ENCODE measurements around the gene ETS1.

ETS1 gene

DNA sequence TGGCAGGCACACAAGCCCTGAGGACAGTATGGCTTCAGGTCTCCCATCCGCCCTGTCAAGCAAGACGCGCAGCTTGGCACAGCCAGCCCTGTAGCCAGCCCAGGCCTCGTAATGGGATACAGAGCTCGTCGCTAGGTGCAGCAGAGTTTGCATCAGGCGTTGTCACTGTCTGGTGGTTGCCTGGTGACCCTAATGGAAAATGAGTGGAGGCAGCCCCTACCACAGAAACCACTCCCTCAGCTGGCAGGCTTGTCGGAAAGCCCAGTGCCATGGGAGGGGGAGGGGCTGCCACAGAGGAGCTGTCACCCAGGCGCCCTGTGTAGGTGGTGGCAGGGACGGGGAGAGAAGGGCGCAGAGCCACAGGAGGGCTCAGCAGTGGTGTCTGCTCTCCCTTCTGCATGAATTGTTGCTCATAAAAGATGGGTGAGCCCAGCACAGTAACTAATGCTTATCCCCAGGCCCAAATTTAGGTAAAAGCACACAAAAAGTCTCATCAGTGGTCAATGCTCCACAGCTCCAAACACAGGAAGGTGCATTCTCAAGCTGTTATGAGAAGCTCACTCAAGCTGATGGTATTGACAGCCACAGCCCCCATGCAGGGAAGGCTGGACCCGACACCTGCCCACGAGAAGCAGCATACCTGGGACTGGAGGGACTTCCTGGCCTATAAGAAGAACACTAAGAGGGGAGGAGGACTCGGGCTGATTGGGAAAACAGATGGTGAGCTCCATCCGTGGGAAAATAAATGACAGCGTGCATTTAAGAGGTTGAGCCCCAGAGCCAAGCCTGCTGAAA is 164.6 kb downstream of the ETS1 start:
- DNase-seq, result peak; percentile 81

DNA sequence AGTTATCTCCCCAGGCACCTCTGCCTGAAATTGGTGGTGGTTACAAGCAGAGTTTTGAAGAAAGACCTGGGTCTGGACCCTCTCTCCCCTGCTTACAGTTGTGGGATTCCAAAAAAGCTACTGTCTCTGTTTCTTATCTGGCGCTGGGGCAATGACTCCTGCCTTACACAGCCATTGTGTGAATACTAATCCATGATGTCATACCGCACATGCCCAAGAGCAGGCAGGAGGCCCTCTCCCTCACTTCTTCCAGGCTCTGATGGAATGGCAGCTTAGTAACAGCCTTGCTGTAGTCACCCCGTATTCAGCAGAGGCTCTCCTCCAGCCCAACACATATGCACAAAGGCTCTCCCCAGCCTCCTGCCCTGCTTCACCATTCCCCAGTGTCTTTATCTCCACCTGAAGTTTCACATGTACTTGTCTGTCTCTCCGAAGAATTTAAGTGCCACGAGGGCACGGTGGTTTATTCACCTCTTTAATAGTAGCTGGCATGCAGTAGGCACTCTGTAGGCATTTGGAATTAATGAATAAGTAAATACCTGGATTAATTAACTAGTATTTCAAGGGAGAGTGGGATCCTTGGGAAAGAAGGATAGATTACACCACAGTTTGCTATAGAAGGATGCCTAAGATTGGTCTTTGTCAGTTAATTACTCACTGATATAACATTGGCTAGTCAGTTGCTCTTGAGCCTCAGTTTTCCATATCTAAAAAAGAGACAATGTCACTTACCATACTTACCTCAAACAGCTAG is 165.6 kb downstream of the ETS1 start:
- no peak for DNase-seq

DNA sequence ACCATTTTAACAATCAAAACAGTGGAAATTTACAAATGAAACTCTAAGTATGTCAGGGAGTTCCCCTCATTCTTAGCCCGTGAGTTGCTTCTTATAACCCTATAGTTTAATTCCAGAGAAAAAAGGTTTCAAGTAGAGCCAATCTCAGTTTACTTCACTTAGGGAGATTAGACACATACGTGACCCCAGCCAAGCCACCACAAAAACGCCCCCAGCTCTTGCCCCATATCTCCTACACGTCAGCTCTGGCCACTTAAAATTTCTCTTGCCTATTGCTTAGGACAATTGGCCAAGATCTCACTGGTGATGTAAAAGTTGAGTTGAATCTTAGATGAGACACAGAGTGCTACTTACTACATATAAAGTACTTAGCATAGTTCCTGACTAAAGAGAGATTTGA is 166.4 kb downstream of the ETS1 start:
- DNase-seq, result no peak

DNA sequence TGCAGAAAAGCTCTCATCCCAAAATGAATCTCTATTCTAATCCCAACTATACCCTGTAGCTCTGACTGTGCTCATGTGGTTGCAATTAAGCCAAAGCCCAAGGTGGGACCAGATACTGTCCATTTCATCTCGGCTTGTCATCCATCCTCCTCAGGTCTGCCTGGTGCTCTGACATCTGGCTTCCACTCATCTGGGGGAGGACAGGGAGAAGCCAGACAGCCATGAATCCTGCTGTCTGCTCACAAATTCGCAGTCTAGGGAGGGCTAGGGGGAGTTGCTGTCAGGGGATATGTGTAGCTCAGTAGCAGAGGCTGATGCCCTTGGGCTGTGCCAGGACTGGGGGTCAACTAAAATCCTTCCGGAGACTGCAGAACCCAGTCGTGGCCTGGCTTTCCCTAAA is 167.1 kb downstream of the ETS1 start:
- no peak for DNase-seq

DNA sequence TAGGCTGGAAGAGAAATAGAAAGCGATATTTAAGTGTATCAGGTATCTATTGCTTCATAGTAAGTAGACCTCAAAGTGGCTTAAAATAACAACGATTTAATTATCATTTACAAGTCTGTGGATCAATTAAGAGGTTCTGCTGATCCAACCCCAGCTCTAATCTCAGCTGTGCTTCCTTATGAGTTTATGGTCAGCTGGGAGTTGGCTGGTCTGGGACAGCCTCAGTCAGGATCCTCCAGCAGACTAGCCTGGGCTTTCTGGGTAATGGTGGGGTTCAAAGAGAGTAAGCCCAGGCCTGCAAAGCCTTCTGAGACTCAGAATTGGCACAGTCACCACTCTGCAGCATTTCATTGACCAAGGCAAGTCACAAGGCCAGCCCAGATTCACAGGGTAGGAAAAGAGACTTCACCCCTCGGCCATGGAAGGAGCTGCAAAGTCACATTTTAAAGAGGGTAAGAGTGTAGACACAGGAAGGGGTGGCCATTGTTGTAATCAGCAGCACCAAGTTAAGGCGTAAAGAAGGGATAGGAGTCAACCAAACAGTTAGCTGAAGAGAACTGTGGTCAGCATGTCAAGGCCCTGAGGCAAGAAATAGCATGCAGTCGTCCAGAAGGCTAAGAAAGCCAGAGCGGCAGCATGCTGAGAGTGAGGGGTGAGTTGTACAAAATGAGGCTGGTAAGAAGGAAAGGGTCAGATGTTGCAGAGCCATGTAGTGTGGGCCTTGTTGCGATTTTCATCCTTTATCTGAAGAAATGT is 168.2 kb downstream of the ETS1 start:
- no peak for DNase-seq

DNA sequence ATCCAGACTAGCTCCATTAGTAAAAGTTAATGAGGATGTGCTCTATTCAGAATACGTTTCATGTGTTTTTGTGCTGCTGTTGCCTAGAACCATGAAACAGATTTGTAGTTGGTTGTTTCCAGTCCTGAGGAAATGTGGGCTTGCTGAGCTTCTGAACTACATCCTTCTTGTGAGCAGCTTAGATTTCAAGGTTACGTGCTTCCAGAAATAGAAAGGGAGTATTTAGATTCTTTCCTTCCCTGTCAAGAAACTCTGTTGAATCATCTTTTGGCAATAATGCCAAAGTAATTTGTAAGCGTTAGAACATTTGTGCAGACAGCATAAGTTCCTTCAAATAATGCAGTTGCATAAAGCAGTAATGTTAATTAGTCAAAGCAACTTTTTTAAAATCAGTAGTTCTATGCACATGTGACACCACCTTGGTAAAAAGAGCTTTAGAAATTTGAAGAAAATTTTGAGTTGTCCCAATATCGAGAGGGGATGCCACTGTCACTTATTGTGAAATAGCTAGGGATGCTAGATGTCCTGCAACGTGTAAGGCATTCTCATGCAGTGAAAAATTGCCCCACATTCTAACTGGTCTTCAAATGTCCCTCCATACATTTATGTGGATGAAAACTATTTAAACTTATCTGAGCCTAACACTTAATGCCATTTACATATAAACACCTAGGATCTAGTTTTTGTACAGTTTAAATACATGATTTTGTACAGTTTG is 169.6 kb downstream of the ETS1 start:
- no peak for DNase-seq

DNA sequence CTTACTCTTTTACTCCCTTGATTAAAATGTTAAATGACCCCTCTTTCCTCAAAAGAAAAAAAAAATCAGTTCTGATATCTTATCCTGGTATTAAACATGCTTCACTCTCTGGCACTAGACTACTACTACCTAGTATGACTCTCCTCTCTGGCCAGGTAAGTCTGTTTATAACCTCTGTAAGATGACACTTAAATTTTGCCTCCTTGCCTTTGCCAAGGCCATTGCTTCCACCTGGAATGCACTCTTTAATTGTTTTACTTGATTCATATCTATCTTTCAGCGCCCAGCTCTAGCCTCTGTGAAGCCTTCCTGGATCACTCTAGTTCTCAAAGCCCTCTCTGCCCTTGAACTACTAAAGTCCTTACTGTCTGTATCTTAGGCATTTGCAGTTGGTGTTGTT is 170.4 kb downstream of the ETS1 start:
- DNase-seq, result no peak

DNA sequence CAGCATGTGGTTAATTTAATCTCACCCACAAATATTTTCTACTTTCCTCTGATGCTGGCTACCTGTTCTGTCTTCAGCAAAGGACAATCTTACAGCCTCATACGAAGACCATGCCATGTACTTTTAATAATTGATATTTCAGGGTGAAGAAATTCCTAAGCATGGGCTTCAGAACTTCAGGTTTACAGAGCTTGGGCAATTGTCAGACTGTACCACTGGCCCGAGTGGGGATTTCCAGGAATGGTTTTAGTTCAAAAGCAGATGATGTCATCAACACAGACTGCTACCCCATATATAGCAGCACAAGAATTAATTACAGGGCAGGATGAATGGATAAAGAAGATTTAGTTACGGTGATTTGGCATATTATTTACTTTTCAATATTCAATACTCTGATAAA is 171.8 kb downstream of the ETS1 start:
- no peak for DNase-seq

DNA sequence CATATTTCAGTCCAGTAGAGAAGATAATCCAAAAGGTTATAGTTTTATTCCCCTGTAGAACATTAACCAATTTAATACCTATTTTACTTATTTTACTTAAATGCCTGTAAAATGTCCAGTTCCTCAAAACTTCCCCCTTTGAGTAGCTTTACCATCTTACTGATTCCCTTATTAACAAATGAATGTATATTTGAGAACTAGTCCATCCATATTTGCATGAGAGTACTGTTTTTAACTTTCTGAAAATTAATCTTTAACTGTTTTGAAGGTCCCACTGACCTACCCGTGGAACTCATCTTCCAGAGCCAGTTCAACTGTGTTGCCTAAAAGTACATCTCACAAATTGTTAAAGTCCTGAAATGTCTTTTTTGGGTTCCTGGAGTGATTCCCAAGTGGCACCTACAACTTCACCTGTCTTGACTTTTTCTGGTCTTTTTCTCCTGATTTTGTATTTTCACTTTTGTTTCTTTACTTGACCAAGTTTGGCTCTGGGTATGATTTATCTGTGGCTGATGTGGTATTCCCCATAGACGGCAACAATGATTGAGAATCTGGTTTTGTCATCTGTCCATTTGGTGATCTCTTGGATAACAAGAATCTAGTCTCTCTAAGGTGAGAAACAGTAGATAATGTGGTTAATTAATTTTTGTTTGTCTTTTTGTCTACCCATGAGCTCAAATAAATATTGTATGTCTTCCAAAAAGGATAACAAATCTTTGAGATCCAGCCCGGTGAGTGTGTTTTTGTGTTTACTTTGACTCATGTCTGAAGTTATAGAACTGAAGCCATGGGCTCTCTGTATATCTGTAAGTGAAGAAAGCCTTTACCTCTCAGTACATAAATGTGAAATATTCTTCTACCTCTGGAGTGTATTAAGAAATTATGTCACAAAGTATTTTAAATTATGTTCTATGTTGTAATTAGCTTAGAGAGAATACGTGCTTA is 174.2 kb downstream of the ETS1 start:
- no peak for DNase-seq

DNA sequence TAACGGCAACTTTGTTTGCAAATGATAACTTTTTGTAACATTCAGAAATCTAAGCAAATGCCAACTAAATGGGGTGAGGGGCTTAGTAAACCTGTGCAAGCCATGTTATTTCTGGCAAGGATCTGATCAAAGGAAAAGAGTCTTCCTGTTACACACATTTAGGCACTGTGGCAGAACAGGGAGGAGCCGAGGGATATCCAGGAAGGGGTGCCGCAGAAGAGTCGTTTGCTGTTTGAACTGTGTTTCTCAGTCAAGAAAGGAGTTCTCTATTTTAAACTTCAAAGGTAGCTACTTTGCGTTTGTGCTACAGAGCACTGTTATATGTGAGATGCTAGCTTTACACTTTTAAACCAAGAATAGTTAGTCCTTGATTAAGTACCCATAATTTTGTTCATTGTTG is 175.5 kb downstream of the ETS1 start:
- DNase-seq, result no peak

DNA sequence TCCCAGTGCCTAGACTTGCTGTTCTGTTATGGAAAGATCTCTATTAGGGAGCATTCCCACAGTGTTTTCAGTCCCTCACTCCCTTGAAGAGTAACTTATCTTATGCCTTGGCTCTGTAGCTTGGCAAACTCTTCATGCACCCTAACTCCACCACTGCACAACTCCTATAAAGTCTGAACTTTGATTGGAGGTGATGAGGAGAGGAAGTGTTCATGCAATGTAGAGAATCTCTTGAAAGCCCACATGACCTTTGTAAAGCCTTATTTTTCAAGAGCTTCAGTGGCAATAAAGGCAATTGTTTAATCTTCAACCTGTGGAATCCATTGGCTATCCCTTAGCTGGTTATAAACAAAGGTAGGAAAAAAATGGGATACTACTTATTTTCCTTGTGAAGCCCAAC is 176.2 kb downstream of the ETS1 start:
- DNase-seq, result no peak

DNA sequence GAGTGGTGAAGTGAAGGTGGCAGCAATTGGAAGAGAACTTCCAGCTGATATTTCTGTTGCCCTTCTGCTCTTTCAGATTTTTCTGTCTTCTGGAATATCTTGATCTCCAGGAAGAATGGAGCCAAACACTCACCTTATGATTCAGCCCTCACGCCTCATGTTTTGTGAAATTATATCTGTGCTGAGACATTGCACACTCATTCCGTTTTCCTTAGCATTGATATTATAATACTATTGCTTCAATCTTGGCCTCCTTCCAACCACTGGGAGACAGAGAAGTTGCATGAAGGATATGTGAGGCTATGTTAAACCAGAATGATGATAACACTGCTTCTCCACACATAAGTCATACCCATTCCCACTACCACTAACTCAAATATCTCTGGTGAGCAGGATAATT is 177.9 kb downstream of the ETS1 start:
- no peak for DNase-seq

All from effector CD4-positive, alpha-beta T cell (primary cell).